ENCODE measurements around the gene FAM171A2.

The FAM171A2 gene

DNA sequence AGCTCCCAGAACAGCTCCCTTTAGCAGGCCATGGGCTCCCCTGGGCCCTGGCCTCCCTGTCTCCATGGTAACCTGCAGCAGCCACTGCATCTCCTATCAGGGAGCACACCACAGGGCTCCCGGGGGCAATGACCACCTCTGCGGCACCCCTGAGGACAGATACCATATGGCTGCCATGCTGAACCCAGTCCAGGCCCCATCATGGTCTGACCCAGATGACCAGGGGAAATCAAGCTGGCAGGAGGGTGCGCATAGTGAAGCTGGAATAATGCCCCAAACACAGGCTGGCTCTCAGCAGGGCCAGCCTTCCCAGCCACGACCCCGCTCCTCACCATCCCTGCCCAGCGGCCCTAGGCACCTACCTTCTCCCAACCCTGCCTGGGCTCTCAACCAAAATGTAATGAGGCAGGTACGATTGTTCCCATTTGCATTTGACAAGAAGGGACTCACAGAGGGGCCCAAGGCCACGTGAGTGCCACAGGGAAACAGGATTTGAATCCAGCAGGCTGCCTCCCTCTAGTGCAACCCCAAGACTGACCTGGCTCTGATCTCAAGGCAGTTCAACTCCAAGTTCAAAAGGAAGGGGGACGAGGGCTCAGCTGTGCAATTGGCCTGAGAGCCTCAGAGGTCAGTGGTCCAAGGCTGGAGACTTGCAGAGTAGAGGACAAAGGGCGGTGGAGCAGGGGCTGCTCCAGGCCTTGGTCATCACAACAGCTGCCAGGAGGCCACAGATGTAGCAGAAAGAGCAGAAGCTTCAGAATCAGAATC is 52.9 kb downstream of the FAM171A2 start:
- Histone ChIP-seq H2AFZ (ENCODE audit: low read length) (no peak overlapping the region), H3K36me3 (ENCODE audit: insufficient read depth, low read length) (no peaks in the 10 kb centered on the region), H3K9ac (ENCODE audit: low read length) (no peak overlapping the region), H3K9me3 (ENCODE audit: low read length) (no peaks in the 10 kb centered on the region), H3K4me3 (ENCODE audit: low read depth, low read length, poor library complexity, severe bottlenecking) (no peak overlapping the region), H3K4me2 (ENCODE audit: low read length) (no peak overlapping the region), H4K20me1 (ENCODE audit: insufficient read depth, low read length) (no peaks in the 10 kb centered on the region), H3K9me2 (ENCODE audit: low read depth, low read length) (no peaks in the 10 kb centered on the region), H3K79me2 (ENCODE audit: insufficient read depth, low read length) (no peaks in the 10 kb centered on the region), H3F3A (ENCODE audit: insufficient read depth, low read length) (no peaks in the 10 kb centered on the region), H3K27me3 (ENCODE audit: insufficient read depth, low read length) (peaks cover 4% of the 10 kb centered on the region; the same call in 1 of the 2 replicates), H3K27ac (ENCODE audit: low read depth, low read length, poor library complexity, severe bottlenecking) (no peak overlapping the region), H3K4me1 (ENCODE audit: insufficient read depth, low read length, severe bottlenecking) (peaks cover 15% of the 10 kb centered on the region)
- TF ChIP-seq EZH2 (IDR thresholded peaks at IDR 0.05; ENCODE audit: borderline replicate concordance, low read length) (no peak), CTCF (IDR thresholded peaks at IDR 0.05; ENCODE audit: low read length) (no peak)

GRCh38 chr17:44310188-44310587 is 53.5 kb downstream of the FAM171A2 start:
- H3K9ac ChIP-seq (ENCODE audit: low read length): no peak overlapping the region
- no peak overlapping the region for H2AFZ ChIP-seq (ENCODE audit: low read length)
- H3K27ac ChIP-seq (ENCODE audit: low read depth, low read length, poor library complexity, severe bottlenecking): no peak overlapping the region
- H3F3A ChIP-seq (ENCODE audit: insufficient read depth, low read length): no peaks in the 10 kb centered on the region
- H3K9me3 ChIP-seq (ENCODE audit: low read length): no peaks in the 10 kb centered on the region
- no peaks in the 10 kb centered on the region for H4K20me1 ChIP-seq (ENCODE audit: insufficient read depth, low read length)
- no peaks in the 10 kb centered on the region for H3K9me2 ChIP-seq (ENCODE audit: low read depth, low read length)
- H3K27me3 ChIP-seq (ENCODE audit: insufficient read depth, low read length): no peaks in the 10 kb centered on the region
- H3K4me1 ChIP-seq (ENCODE audit: insufficient read depth, low read length, severe bottlenecking): peaks cover 11% of the 10 kb centered on the region
- H3K36me3 ChIP-seq (ENCODE audit: insufficient read depth, low read length): no peaks in the 10 kb centered on the region
- H3K4me3 ChIP-seq (ENCODE audit: low read depth, low read length, poor library complexity, severe bottlenecking): no peak overlapping the region
- TF ChIP-seq CTCF (IDR thresholded peaks at IDR 0.05; ENCODE audit: low read length) (no peak), EZH2 (IDR thresholded peaks at IDR 0.05; ENCODE audit: borderline replicate concordance, low read length) (no peak)
- H3K79me2 ChIP-seq (ENCODE audit: insufficient read depth, low read length): no peaks in the 10 kb centered on the region
- H3K4me2 ChIP-seq (ENCODE audit: low read length): no peak overlapping the region

DNA sequence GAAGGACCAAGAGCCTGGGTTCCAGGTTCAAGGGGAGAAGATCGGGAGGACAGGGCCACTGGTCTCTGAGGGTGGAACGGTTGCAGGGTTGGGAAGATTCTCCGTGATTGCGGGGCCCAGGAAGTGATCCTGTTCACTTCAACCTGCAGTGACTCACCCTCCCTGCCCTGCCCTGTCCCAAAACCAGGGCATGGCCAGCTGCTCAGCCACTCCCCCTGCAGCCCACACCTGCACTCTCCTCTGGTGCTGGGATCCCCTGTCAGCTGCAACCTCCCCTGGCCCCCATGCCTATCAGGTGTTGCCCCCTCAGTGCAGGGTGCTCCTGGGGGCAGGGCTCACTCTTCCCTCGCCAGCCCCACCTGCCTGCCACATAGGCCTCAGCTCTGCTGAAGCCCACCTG is 54.2 kb downstream of the FAM171A2 start:
- Histone ChIP-seq H3K4me3 (ENCODE audit: low read depth, low read length, poor library complexity, severe bottlenecking) (no peak overlapping the region), H3K36me3 (ENCODE audit: insufficient read depth, low read length) (no peaks in the 10 kb centered on the region)

More for the DNA sequence above, 54.2 kb downstream of the FAM171A2 start:
- no peaks in the 10 kb centered on the region for H4K20me1 ChIP-seq (ENCODE audit: insufficient read depth, low read length)
- no peak overlapping the region for H2AFZ ChIP-seq (ENCODE audit: low read length)
- H3F3A ChIP-seq (ENCODE audit: insufficient read depth, low read length): no peaks in the 10 kb centered on the region
- no peaks in the 10 kb centered on the region for H3K9me3 ChIP-seq (ENCODE audit: low read length)
- H3K9ac ChIP-seq (ENCODE audit: low read length): no peak overlapping the region
- peaks cover 7% of the 10 kb centered on the region for H3K4me1 ChIP-seq (ENCODE audit: insufficient read depth, low read length, severe bottlenecking)
- no peaks in the 10 kb centered on the region for H3K79me2 ChIP-seq (ENCODE audit: insufficient read depth, low read length)
- H3K4me2 ChIP-seq (ENCODE audit: low read length): no peak overlapping the region; the same call in 1 of the 2 replicates
- no peak overlapping the region for H3K27ac ChIP-seq (ENCODE audit: low read depth, low read length, poor library complexity, severe bottlenecking)
- H3K27me3 ChIP-seq (ENCODE audit: insufficient read depth, low read length): no peaks in the 10 kb centered on the region
- TF ChIP-seq CTCF (IDR thresholded peaks at IDR 0.05; ENCODE audit: low read length) (no peak), EZH2 (IDR thresholded peaks at IDR 0.05; ENCODE audit: borderline replicate concordance, low read length) (no peak)
- H3K9me2 ChIP-seq (ENCODE audit: low read depth, low read length): no peaks in the 10 kb centered on the region
